B cell (primary cell): ENCODE measurements around the gene SFTPA2. TPM values are rescaled to one million over a fixed set of nuclear protein-coding genes. Genes with fewer than 3 reads are reported as not detected.
"Not testable (repeated sequence)": the region's sequence is repeated elsewhere in the genome, so short reads cannot be mapped to it uniquely, and the experiment has no call there.

Experiments used
- ATAC-seq: fragments of 200-7000 bp; cut with Tn5 transposase; one replicate; pipeline ENCODE4 v1.10.0; 2021; ENCODE audit warnings: low read depth, mild to moderate bottlenecking, moderate number of reproducible peaks, moderate library complexity
- CTCF ChIA-PET: fragments of 350-600 bp; sonication (Branson Sonifier 250); formaldehyde crosslinking; loops from one replicate; lab custom pipeline; 2021; ENCODE audit warnings: antibody characterized with exemption, inconsistent platforms; lab: Charles Lee
- POLR2A ChIA-PET: fragments of 350-600 bp; sonication (Branson Sonifier 250); formaldehyde crosslinking; loops from one replicate; lab custom pipeline; 2021; ENCODE audit warnings: antibody characterized with exemption; lab: Charles Lee
- DNase-seq: peaks from one replicate; pipeline ENCODE4 v3.0.0; 2013
- H2AFZ ChIP-seq: 2 replicates; pipeline ENCODE4 v1.6.1; 2012; ENCODE audit warnings: mild to moderate bottlenecking, low read depth, low read length; ENCODE audit not compliant: insufficient read depth, poor library complexity, severe bottlenecking
- H3K27ac ChIP-seq, 2 donors: 1 replicate in 1 of 2; 2 replicates in 1 of 2; pipeline ENCODE4 v1.5.1; 2012 to 2013; ENCODE audit warnings: low read length in 2 of 2, mild to moderate bottlenecking in 2 of 2, moderate library complexity in 1 of 2
- H3K27me3 ChIP-seq, 4 experiments: fragments of 200-600 bp in 1 of 4; sonication (generic) in 1 of 4; replicated peaks in 1 of 4; 1 replicate in 2 of 4; 2 replicates in 2 of 4; pipeline versions ENCODE4 v1.6.1 to v1.7.0; 2013 to 2016; ENCODE audit warnings: low read length in 3 of 4, mild to moderate bottlenecking in 2 of 4, mixed read lengths in 1 of 4, moderate library complexity in 1 of 4; ENCODE audit not compliant: insufficient read depth in 4 of 4, control insufficient read depth in 3 of 4; ENCODE audit errors: control extremely low read depth in 1 of 4
- H3K36me3 ChIP-seq, 2 experiments: replicated peaks in 1 of 2; 1 replicate in 1 of 2; 2 replicates in 1 of 2; pipeline versions ENCODE4 v1.6.1 to v1.7.1; 2013; ENCODE audit warnings: low read length in 1 of 2; ENCODE audit not compliant: insufficient read depth in 2 of 2, control insufficient read depth in 1 of 2; ENCODE audit errors: control extremely low read depth in 1 of 2, extremely low read depth in 1 of 2
- H3K4me1 ChIP-seq, 2 donors: fragments of 200-600 bp in 1 of 2; sonication (generic) in 1 of 2; 1 replicate in 1 of 2; 2 replicates in 1 of 2; pipeline versions ENCODE4 v1.5.1 to v1.6.1; 2013 to 2017; ENCODE audit warnings: low read length in 2 of 2; ENCODE audit not compliant: control insufficient read depth in 2 of 2, insufficient read depth in 2 of 2
- H3K4me2 ChIP-seq: replicated peaks from 2 replicates; pipeline ENCODE3; 2012; ENCODE audit warnings: mild to moderate bottlenecking, low read depth, low read length; ENCODE audit not compliant: poor library complexity, severe bottlenecking
- H3K4me3 ChIP-seq, 5 experiments: fragments of 200-600 bp in 1 of 5; sonication (generic) in 1 of 5; 1 replicate in 3 of 5; 2 replicates in 2 of 5; pipeline versions ENCODE4 v1.5.1 to v1.7.0; 2011 to 2016; ENCODE audit warnings: low read length in 4 of 5, mild to moderate bottlenecking in 4 of 5, low read depth in 2 of 5, control low read depth in 1 of 5, moderate library complexity in 1 of 5; ENCODE audit not compliant: insufficient read depth in 1 of 5; ENCODE audit errors: control extremely low read depth in 1 of 5, extremely low read depth in 1 of 5
- H3K79me2 ChIP-seq: fragments of 200-600 bp; sonication (generic); one replicate; pipeline ENCODE4 v1.6.0; 2016; ENCODE audit warnings: low read length; ENCODE audit not compliant: control insufficient read depth, insufficient read depth
- H3K9ac ChIP-seq: fragments of 200-600 bp; sonication (generic); 2 replicates; pipeline ENCODE4 v1.6.1; 2017; ENCODE audit warnings: mild to moderate bottlenecking, low read length, moderate library complexity
- H3K9me3 ChIP-seq, 3 donors: one replicate each; pipeline versions ENCODE4 v1.6.1 to v1.7.1; 2013; ENCODE audit warnings: low read length in 2 of 3; ENCODE audit not compliant: control insufficient read depth in 2 of 3, insufficient read depth in 1 of 3; ENCODE audit errors: control extremely low read depth in 1 of 3
- H4K20me1 ChIP-seq: 2 replicates; pipeline ENCODE4 v1.6.0; 2012; ENCODE audit warnings: mild to moderate bottlenecking, low read length; ENCODE audit not compliant: insufficient read depth, control insufficient read depth, poor library complexity, severe bottlenecking
- H3K27ac Mint-ChIP-seq: one replicate; pipeline ENCODE4 v1.8.0; 2021; ENCODE audit warnings: mixed read lengths
- H3K27me3 Mint-ChIP-seq: one replicate; pipeline ENCODE4 v1.8.0; 2021; ENCODE audit warnings: mixed read lengths
- H3K4me1 Mint-ChIP-seq: one replicate; pipeline ENCODE4 v1.8.0; 2021; ENCODE audit warnings: mixed read lengths
- H3K4me3 Mint-ChIP-seq: one replicate; pipeline ENCODE4 v1.8.0; 2021; ENCODE audit warnings: mixed read lengths
- H3K9me3 Mint-ChIP-seq: one replicate; pipeline ENCODE4 v1.8.0; 2022; ENCODE audit warnings: mixed read lengths; ENCODE audit not compliant: insufficient read depth
- WGBS: methylation state at CpG from one replicate; pipeline ENCODE4 v1.1.5; 2013; ENCODE audit warnings: missing lambda C conversion rate; ENCODE audit not compliant: insufficient coverage; 5-methylcytosine and 5-hydroxymethylcytosine counted together
- intact Hi-C: fragments of 100-400 bp; cut with micrococcal nuclease; formaldehyde crosslinking; loops from one replicate; pipeline ENCODE4 v1.10.0; 2022
- polyA plus RNA-seq: library from polyadenylated mRNA; depleted of rRNA; stranded (reverse); fragments of >200 nt; gene quantifications from 2 replicates; pipeline ENCODE4 v1.2.3, GENCODE V29; 2012
- total RNA-seq, 2 donors: library from RNA; stranded (reverse); fragments of 120-200 nt in 1 of 2; gene quantifications; 1 replicate in 1 of 2; 2 replicates in 1 of 2; pipeline versions ENCODE4 v1.2.3 to v1.2.4, GENCODE V29; 2013 to 2022

Gene SFTPA2
- total and polyA plus RNA-seq, 2 donors (not counting 1 experiment from before 2014, with no cell fraction given): not detected

GRCh38 chr10:79509934-79510508 is 50.2 kb downstream of the SFTPA2 start:
- H4K20me1 ChIP-seq, H3K27ac ChIP-seq, H3K27me3 ChIP-seq, H3K4me1 Mint-ChIP-seq, H3K36me3 ChIP-seq, H3K4me3 ChIP-seq, H3K79me2 ChIP-seq, POLR2A ChIA-PET, ATAC-seq, H3K9ac ChIP-seq, H3K4me2 ChIP-seq, intact Hi-C loops, H3K27ac Mint-ChIP-seq, DNase-seq, H3K9me3 Mint-ChIP-seq, H2AFZ ChIP-seq, H3K4me1 ChIP-seq, CTCF ChIA-PET, H3K4me3 Mint-ChIP-seq, H3K9me3 ChIP-seq: not testable (repeated sequence)
- WGBS: no CpG with 5 or more reads among the region's 5 CpGs
- H3K27me3 Mint-ChIP-seq: peaks cover 16% of the 10 kb centered on the region

GRCh38 chr10:79509306-79509933 is 50.8 kb downstream of the SFTPA2 start:
- H3K27ac Mint-ChIP-seq, H3K4me1 ChIP-seq, H3K4me2 ChIP-seq, H3K9ac ChIP-seq, ATAC-seq, H3K4me1 Mint-ChIP-seq, H3K27me3 ChIP-seq, POLR2A ChIA-PET, H3K79me2 ChIP-seq, H3K4me3 ChIP-seq, H3K9me3 Mint-ChIP-seq, intact Hi-C loops, H3K27ac ChIP-seq, DNase-seq, H3K9me3 ChIP-seq, H4K20me1 ChIP-seq, H3K4me3 Mint-ChIP-seq, CTCF ChIA-PET, H3K36me3 ChIP-seq, H2AFZ ChIP-seq: not testable (repeated sequence)
- H3K27me3 Mint-ChIP-seq: peaks cover 16% of the 10 kb centered on the region
- WGBS: no CpG with 5 or more reads among the region's 3 CpGs

GRCh38 chr10:79508245-79508644 is 52.0 kb downstream of the SFTPA2 start:
- 83% methylated on average over 3 of the region's 4 CpGs for WGBS
- H3K79me2 ChIP-seq, H3K27ac ChIP-seq, DNase-seq, H3K4me3 ChIP-seq, H4K20me1 ChIP-seq, H3K9me3 ChIP-seq, H3K9ac ChIP-seq, H3K27me3 ChIP-seq, H3K4me1 ChIP-seq, H2AFZ ChIP-seq, H3K9me3 Mint-ChIP-seq, H3K4me1 Mint-ChIP-seq, POLR2A ChIA-PET, intact Hi-C loops, H3K4me3 Mint-ChIP-seq, H3K27ac Mint-ChIP-seq, H3K4me2 ChIP-seq, CTCF ChIA-PET, ATAC-seq, H3K36me3 ChIP-seq: not testable (repeated sequence)
- peaks cover 19% of the 10 kb centered on the region for H3K27me3 Mint-ChIP-seq
